Stimulated activated naive B cell treated with anti-CD40 and anti-IgM and Interleukin-4, amounts not matched to agents 10 μg/mL and 1 μg/mL and 100 μg/mL, for 72 hours (primary cell): ENCODE results near the gene MAGT1.
"Not testable (repeated sequence)": the region's sequence is repeated elsewhere in the genome, so short reads cannot be mapped to it uniquely, and the experiment has no call there.

Experiments
- ATAC-seq, 2 donors: fragments of 150-1000 bp; cut with Tn5 transposase; replicated peaks; 2 replicates each; pipeline ENCODE4 v1.10.0; 2021; ENCODE audit warnings: moderate library complexity in 1 of 2
- DNase-seq: peaks from one replicate; pipeline ENCODE4 v3.0.0; 2021
- H3K27ac Mint-ChIP-seq: one replicate; pipeline ENCODE4 v1.8.0; 2022; ENCODE audit warnings: mild to moderate bottlenecking, mixed read lengths
- H3K27me3 Mint-ChIP-seq, 2 donors: one replicate each; pipeline ENCODE4 v1.8.0; 2022; ENCODE audit warnings: mixed read lengths in 2 of 2
- H3K36me3 Mint-ChIP-seq, 2 donors: one replicate each; pipeline ENCODE4 v1.8.0; 2022; ENCODE audit warnings: mixed read lengths in 2 of 2, mild to moderate bottlenecking in 1 of 2
- H3K4me1 Mint-ChIP-seq, 2 donors: one replicate each; pipeline ENCODE4 v1.8.0; 2022; ENCODE audit warnings: mixed read lengths in 2 of 2, mild to moderate bottlenecking in 1 of 2
- H3K4me3 Mint-ChIP-seq, 2 donors: one replicate each; pipeline ENCODE4 v1.8.0; 2022; ENCODE audit warnings: mild to moderate bottlenecking in 2 of 2, mixed read lengths in 2 of 2, moderate library complexity in 1 of 2
- H3K9me3 Mint-ChIP-seq, 2 donors: one replicate each; pipeline ENCODE4 v1.8.0; 2022; ENCODE audit warnings: mixed read lengths in 2 of 2, mild to moderate bottlenecking in 1 of 2

MAGT1 gene

DNA sequence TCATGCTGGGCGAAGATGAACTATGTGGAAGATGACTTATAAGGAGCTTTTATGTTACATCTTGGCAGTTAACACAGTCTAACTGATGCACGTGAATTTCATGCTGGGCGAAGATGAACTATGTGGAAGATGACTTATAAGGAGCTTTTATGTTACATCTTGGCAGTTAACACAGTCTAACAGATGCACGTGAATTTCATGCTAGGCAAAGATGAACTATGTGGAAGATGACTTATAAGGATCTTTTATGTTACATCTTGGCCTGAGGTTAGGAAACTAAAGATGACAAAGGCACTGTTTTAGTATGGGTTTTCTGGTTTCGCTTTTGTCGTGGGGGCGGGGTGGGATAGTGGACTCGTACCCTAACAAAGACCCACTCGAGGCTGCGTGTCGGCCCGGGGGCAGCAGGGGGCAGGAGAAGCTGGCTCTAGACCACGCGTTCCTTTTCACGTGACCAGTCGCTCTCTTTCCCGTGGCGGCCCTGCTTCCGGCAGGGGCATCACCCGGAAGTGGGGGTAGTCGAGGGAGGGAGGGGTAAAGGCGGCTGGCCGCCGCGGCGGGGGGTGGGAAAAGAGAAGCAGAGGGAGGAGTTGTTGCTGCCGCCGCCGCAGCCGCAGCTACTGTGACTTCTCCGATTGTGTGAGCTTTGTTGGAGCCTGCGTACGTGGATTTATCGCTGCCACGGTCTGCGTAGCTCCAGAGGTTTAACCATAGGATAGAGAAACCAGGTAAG lies 15.0 kb upstream of the MAGT1 start, which contains the start of gene ATP7A:
TSS of gene ATP7A (plus strand) at position 586 of the 733 bp plus-strand sequence. CDS start 60,949 bp downstream, outside the sequence.
- H3K4me1 Mint-ChIP-seq: peaks cover 0 to 10% of the 10 kb centered on the region in 2 donors
- H3K9me3 Mint-ChIP-seq: no peaks in the 10 kb centered on the region
- no peaks in the 10 kb centered on the region for H3K27me3 Mint-ChIP-seq
- DNase-seq (peak; percentile 86), ATAC-seq (peak; percentile 97)
- peak within 1 kb of the TSS; percentile 93 to 99 for H3K4me3 Mint-ChIP-seq
- peaks cover 0 to 3% of the 10 kb centered on the region in 2 donors for H3K36me3 Mint-ChIP-seq
- peak within 1 kb of the TSS; percentile 98 for H3K27ac Mint-ChIP-seq

DNA sequence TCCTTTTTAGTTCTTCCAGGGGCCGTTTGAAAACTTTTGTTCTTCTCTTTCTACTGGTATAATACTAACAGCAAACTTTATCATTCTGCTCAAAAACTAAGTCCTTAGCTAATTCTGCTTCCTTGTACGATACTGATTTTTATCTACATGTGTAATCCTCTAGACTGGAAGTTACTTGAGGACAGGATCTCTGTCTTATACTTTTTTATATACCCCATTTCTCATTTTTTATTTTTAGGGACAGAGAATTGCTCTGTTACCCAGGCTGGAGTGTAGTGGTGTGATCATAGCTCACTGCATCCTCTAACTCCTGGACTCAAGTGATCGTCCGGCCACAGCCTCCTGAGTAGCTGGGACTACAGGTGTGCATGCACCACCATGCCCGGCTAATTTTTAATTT lies 6.3 kb upstream of the MAGT1 start:
- no peaks in the 10 kb centered on the region for H3K27me3 Mint-ChIP-seq
- H3K36me3 Mint-ChIP-seq: peaks cover 3 to 19% of the 10 kb centered on the region in 2 donors
- ATAC-seq (no peak), DNase-seq (no peak)
- peaks cover 0 to 9% of the 10 kb centered on the region in 2 donors for H3K4me1 Mint-ChIP-seq
- peak overlapping the region; percentile 4 to 19 for H3K4me3 Mint-ChIP-seq
- peaks cover 0 to 3% of the 10 kb centered on the region in 2 donors for H3K9me3 Mint-ChIP-seq
- peak overlapping the region; percentile 5 for H3K27ac Mint-ChIP-seq

DNA sequence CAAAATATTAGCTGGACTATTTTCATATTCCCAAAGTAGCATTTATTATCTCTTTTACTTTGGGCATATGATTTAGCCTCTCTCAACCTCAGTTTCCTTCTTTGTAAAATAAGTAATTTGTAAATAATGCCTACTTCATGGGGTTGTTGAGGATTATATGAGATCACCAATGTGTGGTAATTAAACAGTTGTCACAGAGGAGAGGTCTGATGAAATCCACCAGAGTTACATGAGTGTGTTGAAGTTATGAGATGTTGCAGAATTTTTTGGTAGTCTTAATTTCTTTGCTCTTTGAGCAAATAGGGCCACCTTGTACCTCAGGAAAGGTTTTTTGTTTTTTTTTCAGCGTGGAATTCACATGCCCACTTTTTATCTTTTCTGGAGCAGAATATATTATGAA lies 5.5 kb upstream of the MAGT1 start:
- Mint-ChIP-seq H3K36me3 (peaks cover 3 to 21% of the 10 kb centered on the region in 2 donors), H3K27me3 (no peaks in the 10 kb centered on the region), H3K4me1 (peaks cover 0 to 9% of the 10 kb centered on the region in 2 donors), H3K27ac (no peak overlapping the region), H3K9me3 (peaks cover 0 to 3% of the 10 kb centered on the region in 2 donors), H3K4me3 (peak overlapping the region; percentile 46 to 58)
- DNase-seq: no peak
- ATAC-seq: no peak

DNA sequence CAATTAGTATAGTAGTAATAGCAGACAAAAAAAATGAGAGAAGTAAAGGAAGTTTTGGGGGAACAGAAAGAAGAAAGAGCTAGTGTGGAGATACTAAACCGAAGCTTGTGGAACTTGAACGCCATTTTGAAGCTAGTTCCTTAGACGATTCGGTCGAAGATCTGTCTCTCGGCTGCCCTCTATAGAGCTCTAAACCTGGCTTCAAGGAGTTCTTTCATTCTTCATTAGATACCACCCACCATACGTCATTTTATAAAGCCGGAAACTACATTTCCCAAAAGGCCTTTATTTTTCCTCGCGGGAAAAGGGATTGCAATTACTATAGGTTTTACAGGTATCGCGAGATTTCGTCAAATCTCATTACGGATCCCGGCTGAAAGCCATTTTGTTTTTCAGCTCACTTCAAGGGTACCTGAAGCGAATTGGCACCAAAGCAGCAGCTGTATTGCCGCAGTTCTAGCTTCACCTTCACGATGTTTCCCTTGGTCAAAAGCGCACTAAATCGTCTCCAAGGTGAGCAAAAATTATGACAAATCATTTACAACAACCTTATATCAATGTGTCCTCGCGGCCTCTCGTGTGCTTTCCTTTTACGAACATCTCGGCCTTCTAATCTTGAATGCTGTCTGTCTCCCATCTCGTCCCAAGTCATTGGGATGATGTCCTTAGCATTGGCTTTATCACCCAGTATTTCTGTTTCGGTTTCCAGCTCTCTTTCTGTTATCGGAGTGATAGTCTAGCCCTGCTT lies 4.0 kb upstream of the MAGT1 start, which contains the start of gene COX7B:
TSS of gene COX7B (plus strand) at position 388 of the 748 bp plus-strand sequence. CDS start at position 474, 86 bp downstream.
- ATAC-seq (peak; percentile 66 to 67), DNase-seq (peak; percentile 72)
- Mint-ChIP-seq H3K4me3 (peak within 1 kb of the TSS; percentile 89 to 90), H3K27ac (peak within 1 kb of the TSS; percentile 93), H3K36me3 (peaks cover 3 to 19% of the 10 kb centered on the region in 2 donors), H3K4me1 (peaks cover 0 to 9% of the 10 kb centered on the region in 2 donors), H3K9me3 (peaks cover 0 to 3% of the 10 kb centered on the region in 2 donors), H3K27me3 (no peaks in the 10 kb centered on the region)

DNA sequence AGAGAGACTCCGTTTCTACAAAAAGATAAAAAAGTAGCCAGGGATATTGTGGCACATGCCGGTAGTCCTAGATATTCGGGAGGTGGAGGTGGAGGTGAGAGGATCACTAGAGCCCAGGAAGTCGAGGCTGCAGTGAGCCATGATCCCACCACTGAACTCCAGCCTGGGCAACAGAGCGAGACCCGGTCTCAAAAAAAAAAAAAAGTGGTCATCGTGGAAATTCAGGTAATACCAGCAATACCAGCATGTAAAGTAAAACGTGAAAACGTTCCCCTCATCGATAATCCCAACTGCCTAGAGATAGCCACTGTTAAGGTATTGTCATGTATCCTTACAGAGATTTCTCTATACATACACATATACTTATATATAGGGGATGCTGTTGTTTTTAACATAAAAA lies 1.5 kb downstream of the MAGT1 start:
- Mint-ChIP-seq H3K36me3 (peaks cover 3 to 10% of the 10 kb centered on the region in 2 donors), H3K4me3 (peak overlapping the region; percentile 13 to 62), H3K9me3 (no peaks in the 10 kb centered on the region), H3K4me1 (peaks cover 8 to 22% of the 10 kb centered on the region in 2 donors), H3K27me3 (no peaks in the 10 kb centered on the region), H3K27ac (no peak overlapping the region)
- ATAC-seq: no peak
- DNase-seq: no peak

DNA sequence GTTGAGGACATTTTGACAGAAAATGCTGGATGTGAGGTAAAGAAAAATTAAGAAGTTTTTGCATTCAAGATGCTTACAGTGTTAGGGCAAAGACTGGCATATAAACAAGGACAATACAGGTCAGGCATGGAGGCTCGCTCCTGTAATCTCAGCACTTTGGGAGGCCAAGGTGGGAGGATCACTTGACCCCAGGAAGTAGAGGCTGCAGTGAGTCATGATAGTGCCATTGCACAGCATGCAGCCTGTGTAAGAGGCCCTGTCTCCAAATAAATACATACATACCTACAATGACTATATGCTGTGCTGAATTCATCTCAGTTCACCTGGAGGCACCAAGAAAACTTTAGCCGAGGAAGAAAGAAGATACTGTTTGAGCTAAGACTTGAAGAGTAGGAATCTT lies 2.3 kb downstream of the MAGT1 start:
- Mint-ChIP-seq H3K36me3 (peaks cover 3 to 10% of the 10 kb centered on the region in 2 donors), H3K4me1 (peaks cover 8 to 21% of the 10 kb centered on the region in 2 donors), H3K27me3 (no peaks in the 10 kb centered on the region), H3K27ac (no peak overlapping the region), H3K4me3 (peak overlapping the region; percentile 2 to 28), H3K9me3 (no peaks in the 10 kb centered on the region)
- DNase-seq: no peak
- ATAC-seq: no peak

DNA sequence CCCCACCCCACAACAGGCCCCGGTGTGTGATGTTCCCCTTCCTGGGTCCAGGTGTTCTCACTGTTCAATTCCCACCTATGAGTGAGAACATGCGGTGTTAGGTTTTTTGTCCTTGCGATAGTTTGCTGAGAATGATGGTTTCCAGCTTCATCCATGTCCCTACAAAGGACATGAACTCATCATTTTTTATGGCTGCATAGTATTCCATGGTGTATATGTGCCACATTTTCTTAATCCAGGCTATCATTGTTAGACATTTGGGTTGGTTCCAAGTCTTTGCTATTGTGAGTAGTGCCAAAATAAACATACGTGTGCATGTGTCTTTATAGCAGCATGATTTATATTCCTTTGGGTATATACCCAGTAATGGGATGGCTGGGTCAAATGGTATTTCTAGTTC lies 13.8 kb downstream of the MAGT1 start:
- not testable (repeated sequence) for H3K4me1 Mint-ChIP-seq, H3K27me3 Mint-ChIP-seq, H3K9me3 Mint-ChIP-seq, ATAC-seq, H3K27ac Mint-ChIP-seq, H3K4me3 Mint-ChIP-seq, DNase-seq
- H3K36me3 Mint-ChIP-seq: peaks cover 5 to 15% of the 10 kb centered on the region in 2 donors

DNA sequence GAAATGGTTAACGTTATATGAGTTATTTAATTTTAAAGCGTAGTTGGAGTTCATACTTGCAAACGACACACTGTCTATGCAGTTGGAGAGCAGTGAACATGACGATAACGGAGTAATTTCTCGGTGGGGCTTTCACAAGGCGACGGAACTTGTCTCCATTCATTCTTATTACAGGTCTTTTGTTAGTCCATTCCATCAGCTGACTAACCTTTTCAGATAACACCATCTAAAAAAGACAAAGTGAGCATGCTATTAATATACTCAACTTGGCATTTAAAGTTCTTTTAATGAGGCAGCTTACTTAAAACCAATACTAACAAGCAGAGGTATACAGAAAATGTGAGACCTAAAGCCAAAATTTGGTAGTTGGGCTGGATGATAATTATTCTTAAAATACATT lies 19.9 kb downstream of the MAGT1 start:
- Mint-ChIP-seq H3K4me3 (no peak overlapping the region), H3K27ac (no peak overlapping the region), H3K9me3 (no peaks in the 10 kb centered on the region), H3K36me3 (peaks cover 10 to 19% of the 10 kb centered on the region in 2 donors), H3K27me3 (no peaks in the 10 kb centered on the region), H3K4me1 (no peaks in the 10 kb centered on the region)
- ATAC-seq (no peak), DNase-seq (no peak)

DNA sequence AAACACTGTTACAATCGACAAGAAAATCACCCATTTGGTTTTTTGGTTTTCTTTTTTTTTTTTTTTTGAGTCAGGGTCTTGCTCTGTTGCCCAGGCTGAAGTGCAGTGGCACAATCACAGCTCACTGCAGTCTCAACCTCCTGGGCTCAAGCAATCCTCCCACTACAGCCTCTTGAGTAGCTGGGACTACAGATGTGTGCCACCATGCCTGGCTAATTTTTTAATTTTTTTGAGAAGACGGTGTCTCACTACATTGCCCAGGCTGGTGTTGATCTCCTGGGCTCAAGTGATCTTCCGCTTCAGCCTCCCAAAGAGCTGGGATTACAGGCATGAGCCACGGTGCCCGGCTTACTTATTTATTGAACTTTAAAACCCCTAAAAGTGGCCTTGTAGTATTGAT lies 63.7 kb downstream of the MAGT1 start:
- H3K4me1 Mint-ChIP-seq, H3K27me3 Mint-ChIP-seq, H3K4me3 Mint-ChIP-seq, H3K9me3 Mint-ChIP-seq, DNase-seq, ATAC-seq, H3K27ac Mint-ChIP-seq: not testable (repeated sequence)
- H3K36me3 Mint-ChIP-seq: peaks cover 12% of the 10 kb centered on the region in 2 donors

DNA sequence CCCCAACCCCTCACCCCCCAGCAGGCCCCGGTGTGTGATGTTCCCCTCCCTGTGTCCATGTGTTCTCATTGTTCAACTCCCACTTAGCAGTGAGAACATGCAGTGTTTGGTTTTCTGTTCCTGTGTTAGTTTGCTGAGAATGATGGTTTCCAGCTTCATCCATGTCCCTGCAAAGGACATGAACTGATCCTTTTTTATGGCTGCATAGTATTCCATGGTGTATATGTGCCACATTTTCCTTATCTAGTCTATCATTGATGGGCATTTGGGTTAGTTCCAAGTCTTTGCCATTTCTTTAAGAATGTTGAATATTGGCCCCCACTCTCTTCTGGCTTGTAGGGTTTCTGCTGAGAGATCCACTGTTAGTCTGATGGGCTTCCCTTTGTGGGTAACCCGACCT lies 73.2 kb downstream of the MAGT1 start:
- ATAC-seq, H3K27ac Mint-ChIP-seq, H3K4me1 Mint-ChIP-seq, H3K4me3 Mint-ChIP-seq, DNase-seq, H3K27me3 Mint-ChIP-seq, H3K9me3 Mint-ChIP-seq: not testable (repeated sequence)
- H3K36me3 Mint-ChIP-seq: peaks cover 16 to 26% of the 10 kb centered on the region in 2 donors

DNA sequence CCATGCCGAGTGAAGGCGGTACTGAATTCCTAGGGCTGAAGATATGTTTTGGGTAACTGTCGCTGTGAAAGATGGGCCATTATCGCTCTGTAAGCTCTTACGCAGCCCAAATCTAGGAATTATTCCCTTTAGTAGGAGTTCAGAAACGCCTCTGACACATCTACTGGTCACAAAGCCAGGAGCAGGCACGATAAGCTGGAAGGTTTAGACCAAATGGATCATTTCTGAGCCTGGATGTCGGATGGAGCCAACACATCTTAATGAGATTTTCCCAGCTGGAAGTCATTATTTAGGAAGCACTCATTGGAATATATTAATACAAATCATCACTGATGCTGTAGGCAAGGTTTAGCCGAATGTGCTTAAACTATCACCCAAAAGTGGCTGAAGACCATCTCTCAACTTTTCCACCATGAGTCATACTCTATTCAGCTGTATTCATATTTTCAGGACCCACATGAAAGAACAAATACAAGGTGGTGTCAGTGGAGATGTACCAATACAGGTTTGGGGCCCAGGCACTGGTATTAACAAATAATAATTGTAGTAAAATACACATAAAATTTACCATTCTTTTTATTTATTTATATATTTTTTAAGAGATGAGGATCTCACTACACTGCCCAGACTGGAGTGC lies 75.0 kb downstream of the MAGT1 start:
- Mint-ChIP-seq H3K9me3 (peaks cover 6 to 7% of the 10 kb centered on the region in 2 donors), H3K4me1 (no peaks in the 10 kb centered on the region), H3K27ac (no peak overlapping the region), H3K4me3 (no peak overlapping the region), H3K27me3 (no peaks in the 10 kb centered on the region), H3K36me3 (peaks cover 13 to 24% of the 10 kb centered on the region in 2 donors)
- DNase-seq: no peak
- ATAC-seq: no peak

DNA sequence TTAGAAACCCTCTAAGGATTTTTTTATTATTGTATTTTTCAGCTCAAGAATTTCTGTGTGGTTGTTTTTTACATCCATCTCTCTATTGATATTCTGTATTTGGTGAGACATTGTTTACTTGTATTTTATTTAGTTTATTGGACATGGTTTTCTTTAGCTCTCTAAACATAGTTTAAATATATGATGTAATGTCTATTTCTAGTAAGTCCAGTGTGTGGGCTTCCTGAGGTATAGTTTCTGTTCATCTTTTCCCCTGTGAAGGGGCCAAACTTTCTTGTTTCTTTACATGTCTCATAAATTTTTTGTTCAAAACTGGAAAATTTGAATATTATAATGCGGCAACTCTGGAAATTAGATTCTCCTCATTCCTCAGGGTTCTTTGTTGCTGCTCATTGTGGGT lies 81.0 kb downstream of the MAGT1 start:
- ATAC-seq: no peak
- Mint-ChIP-seq H3K4me3 (no peak overlapping the region), H3K27me3 (no peaks in the 10 kb centered on the region), H3K36me3 (peaks cover 0 to 1% of the 10 kb centered on the region in 2 donors), H3K9me3 (peaks cover 2 to 7% of the 10 kb centered on the region in 2 donors), H3K4me1 (no peaks in the 10 kb centered on the region), H3K27ac (no peak overlapping the region)
- no peak for DNase-seq

DNA sequence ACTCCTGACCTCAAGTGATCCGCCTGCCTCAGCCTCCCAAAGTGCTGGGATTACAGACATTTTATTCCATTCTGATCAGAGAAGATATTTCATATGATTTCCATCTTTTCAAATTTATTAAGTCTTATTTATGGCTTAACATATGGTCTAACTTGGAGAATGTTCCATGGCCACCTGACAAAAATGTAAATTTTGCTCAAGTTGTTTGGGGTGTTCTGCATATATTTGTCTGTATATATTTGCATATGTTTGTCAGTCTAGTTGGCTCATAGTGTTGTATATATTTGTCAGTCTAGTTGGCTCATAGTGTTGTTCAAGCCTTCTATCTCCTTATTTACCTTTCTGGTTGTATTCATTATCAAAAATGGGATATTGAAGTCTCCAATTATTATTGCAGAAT lies 93.0 kb downstream of the MAGT1 start:
- H3K27me3 Mint-ChIP-seq: no peaks in the 10 kb centered on the region
- peaks cover 0 to 3% of the 10 kb centered on the region in 2 donors for H3K9me3 Mint-ChIP-seq
- no peak overlapping the region for H3K27ac Mint-ChIP-seq
- no peaks in the 10 kb centered on the region for H3K36me3 Mint-ChIP-seq
- ATAC-seq: no peak
- peaks cover 0 to 1% of the 10 kb centered on the region in 2 donors for H3K4me1 Mint-ChIP-seq
- no peak for DNase-seq
- H3K4me3 Mint-ChIP-seq: no peak overlapping the region

DNA sequence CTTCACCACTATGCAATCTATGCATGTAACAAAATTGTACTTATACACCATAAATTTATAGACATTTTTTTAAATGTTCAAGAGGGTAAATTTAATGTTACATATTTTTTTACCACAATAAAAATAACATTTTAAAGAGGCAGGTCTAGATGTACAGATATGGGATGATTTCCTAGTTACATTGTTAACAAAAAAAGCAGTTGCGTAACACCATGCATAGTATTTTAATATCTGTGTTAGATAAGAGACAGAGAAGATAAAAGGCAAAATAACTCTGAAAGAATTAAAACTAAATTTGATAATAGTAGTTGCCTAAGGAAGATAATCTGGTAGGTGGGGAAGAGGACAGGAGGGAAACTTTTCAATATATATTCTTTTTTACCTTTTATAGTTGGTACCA lies 100.1 kb downstream of the MAGT1 start:
- H3K36me3 Mint-ChIP-seq: no peaks in the 10 kb centered on the region
- DNase-seq (no peak), ATAC-seq (no peak)
- H3K27me3 Mint-ChIP-seq: peaks cover 0 to 4% of the 10 kb centered on the region in 2 donors
- H3K4me3 Mint-ChIP-seq: no peak overlapping the region
- H3K9me3 Mint-ChIP-seq: no peaks in the 10 kb centered on the region
- H3K27ac Mint-ChIP-seq: no peak overlapping the region
- no peaks in the 10 kb centered on the region for H3K4me1 Mint-ChIP-seq
